Smooth muscle cell (in vitro differentiated cells): ENCODE data around the gene MBD3L2. TPM values are rescaled to one million over a fixed set of nuclear protein-coding genes. Genes with fewer than 3 reads are reported as not detected.
"Not testable (repeated sequence)": the region's sequence is repeated elsewhere in the genome, so short reads cannot be mapped to it uniquely, and the experiment has no call there.

ENCODE experiments used
- DNase-seq: peaks from one replicate; lab custom pipeline; 2025; ENCODE audit not compliant: unreplicated experiment; lab: John Stamatoyannopoulos, UW
- H2AFZ ChIP-seq: fragments of 200-600 bp; sonication (generic); 2 replicates; pipeline ENCODE4 v1.6.0; 2016; ENCODE audit warnings: antibody characterized with exemption, low read depth, mild to moderate bottlenecking
- H3F3A ChIP-seq: fragments of 200-600 bp; sonication (generic); 2 replicates; pipeline ENCODE4 v1.6.0; 2017; ENCODE audit warnings: antibody characterized with exemption, low read depth
- H3K27ac ChIP-seq: fragments of 200-600 bp; sonication (generic); 2 replicates; pipeline ENCODE4 v1.5.1; 2016; ENCODE audit warnings: low read depth, mild to moderate bottlenecking
- H3K27me3 ChIP-seq: fragments of 200-600 bp; sonication (generic); 2 replicates; pipeline ENCODE4 v1.6.1; 2016; ENCODE audit warnings: low read depth, mild to moderate bottlenecking
- H3K36me3 ChIP-seq: fragments of 200-600 bp; sonication (generic); 2 replicates; pipeline ENCODE4 v1.5.1; 2016; ENCODE audit warnings: low read depth
- H3K4me1 ChIP-seq: fragments of 200-600 bp; sonication (generic); 2 replicates; pipeline ENCODE4 v1.5.1; 2016; ENCODE audit warnings: low read depth
- H3K4me2 ChIP-seq: fragments of 200-600 bp; sonication (generic); 2 replicates; pipeline ENCODE4 v1.6.0; 2016; ENCODE audit warnings: mild to moderate bottlenecking
- H3K4me3 ChIP-seq: fragments of 200-600 bp; sonication (generic); 2 replicates; pipeline ENCODE4 v1.5.1; 2016; ENCODE audit warnings: mild to moderate bottlenecking
- H3K79me2 ChIP-seq: fragments of 200-600 bp; sonication (generic); 2 replicates; pipeline ENCODE4 v1.6.0; 2016; ENCODE audit warnings: low read depth, mild to moderate bottlenecking
- H3K9ac ChIP-seq: fragments of 200-600 bp; sonication (generic); 2 replicates; pipeline ENCODE4 v1.6.0; 2016; ENCODE audit warnings: low read depth
- H3K9me3 ChIP-seq: fragments of 200-600 bp; sonication (generic); replicated peaks from 2 replicates; pipeline ENCODE4 v1.5.1; 2016; ENCODE audit warnings: low read depth
- H4K20me1 ChIP-seq: fragments of 200-600 bp; sonication (generic); 2 replicates; pipeline ENCODE4 v1.6.0; 2016; ENCODE audit warnings: low read depth
- WGBS: methylation state at CpG from one replicate; pipeline ENCODE4 v1.1.7; 2016; ENCODE audit warnings: low lambda C conversion rate; 5-methylcytosine and 5-hydroxymethylcytosine counted together
- polyA plus RNA-seq: library from polyadenylated mRNA; unstranded; fragments of >200 nt; fragmentation: Nextera tagmentation; extraction: Ambion mirVana; gene quantifications from 2 replicates; pipeline ENCODE4 v1.2.1, GENCODE V29; 2016
- total RNA-seq: library from RNA; depleted of rRNA; stranded (reverse); fragments of >200 nt; gene quantifications from 2 replicates; pipeline ENCODE4 v1.2.3, GENCODE V29; 2014

The MBD3L2 gene
- total and polyA plus RNA-seq, 2 experiments from 2014 or later: not detected

- H2AFZ ChIP-seq, H3K4me3 ChIP-seq, H3K4me1 ChIP-seq, H3K27ac ChIP-seq, H4K20me1 ChIP-seq, H3K9ac ChIP-seq, DNase-seq, H3K27me3 ChIP-seq, H3K9me3 ChIP-seq, H3K4me2 ChIP-seq, H3K79me2 ChIP-seq, H3K36me3 ChIP-seq, H3F3A ChIP-seq: not testable (repeated sequence)
- 82% methylated on average over 2 of the region's 9 CpGs for WGBS
Measured at GRCh38 chr19:7040079-7040478, 9.0 kb upstream of the MBD3L2 start, which contains the start of gene MBD3L4. MBD3L4 (minus strand) TSS chr19:7040179; CDS start chr19:7040144, 35 bp downstream.

DNA sequence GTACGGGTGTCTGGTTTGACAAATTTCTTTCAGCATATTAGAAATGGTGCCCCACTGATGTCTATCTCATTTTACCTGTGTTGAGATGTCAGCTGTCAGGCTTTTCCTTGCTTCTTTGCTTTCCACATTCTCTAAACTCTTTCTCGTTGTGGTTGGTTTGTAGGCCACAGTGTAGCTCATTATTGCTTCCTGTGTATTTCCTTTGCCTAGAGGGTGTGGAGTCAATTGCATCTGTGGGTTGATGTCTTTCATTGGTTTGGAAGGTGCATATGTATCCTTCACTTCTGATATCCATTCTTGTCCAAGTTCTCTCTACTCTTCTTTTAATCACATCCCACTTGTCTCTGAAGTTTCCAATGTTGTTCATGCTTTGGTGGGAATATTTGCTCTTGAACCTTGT lies 7.6 kb upstream of the MBD3L2 start:
- whole genome bisulfite sequencing: no CpG with 5 or more reads among the region's 2 CpGs
- not testable (repeated sequence) for H2AFZ ChIP-seq, H3K4me3 ChIP-seq, DNase-seq, H3K4me1 ChIP-seq, H4K20me1 ChIP-seq, H3K79me2 ChIP-seq, H3K9me3 ChIP-seq, H3K27ac ChIP-seq, H3K27me3 ChIP-seq, H3K9ac ChIP-seq, H3K36me3 ChIP-seq, H3F3A ChIP-seq, H3K4me2 ChIP-seq

DNA sequence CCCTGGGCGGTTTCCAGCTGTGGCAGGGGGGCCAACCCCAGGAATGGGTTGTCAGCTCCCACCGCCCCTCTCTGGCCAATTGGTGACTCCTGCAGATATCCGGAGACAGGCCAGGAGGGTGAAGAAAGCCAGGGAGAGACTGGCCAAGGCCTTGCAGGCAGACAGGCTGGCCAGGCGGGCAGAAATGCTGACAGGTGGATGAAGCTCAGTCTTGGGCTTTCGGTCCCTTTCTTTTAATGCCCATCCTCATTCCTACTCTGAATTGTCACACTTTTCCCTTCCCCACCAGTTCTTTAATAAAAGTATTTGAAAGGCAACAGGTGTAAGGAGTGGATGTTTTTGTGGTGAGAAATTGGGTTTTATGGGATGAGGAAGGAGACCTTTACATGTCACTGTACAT lies 2.3 kb downstream of the MBD3L2 start:
- not testable (repeated sequence) for H3K4me3 ChIP-seq, H3K36me3 ChIP-seq, H3K9me3 ChIP-seq, DNase-seq, H3K27me3 ChIP-seq, H3F3A ChIP-seq, H4K20me1 ChIP-seq, H3K27ac ChIP-seq, H2AFZ ChIP-seq, H3K9ac ChIP-seq, H3K79me2 ChIP-seq, H3K4me2 ChIP-seq, H3K4me1 ChIP-seq
- WGBS: 95% methylated on average over 3 of the region's 5 CpGs

GRCh38 chr19:7052896-7053295 lies 3.8 kb downstream of the MBD3L2 start:
- H3K79me2 ChIP-seq, H3F3A ChIP-seq, H3K9me3 ChIP-seq, H3K4me1 ChIP-seq, H3K4me2 ChIP-seq, DNase-seq, H3K9ac ChIP-seq, H4K20me1 ChIP-seq, H3K27me3 ChIP-seq, H2AFZ ChIP-seq, H3K36me3 ChIP-seq, H3K27ac ChIP-seq, H3K4me3 ChIP-seq: not testable (repeated sequence)
- 90% methylated on average over 7 of the region's 7 CpGs for WGBS

DNA sequence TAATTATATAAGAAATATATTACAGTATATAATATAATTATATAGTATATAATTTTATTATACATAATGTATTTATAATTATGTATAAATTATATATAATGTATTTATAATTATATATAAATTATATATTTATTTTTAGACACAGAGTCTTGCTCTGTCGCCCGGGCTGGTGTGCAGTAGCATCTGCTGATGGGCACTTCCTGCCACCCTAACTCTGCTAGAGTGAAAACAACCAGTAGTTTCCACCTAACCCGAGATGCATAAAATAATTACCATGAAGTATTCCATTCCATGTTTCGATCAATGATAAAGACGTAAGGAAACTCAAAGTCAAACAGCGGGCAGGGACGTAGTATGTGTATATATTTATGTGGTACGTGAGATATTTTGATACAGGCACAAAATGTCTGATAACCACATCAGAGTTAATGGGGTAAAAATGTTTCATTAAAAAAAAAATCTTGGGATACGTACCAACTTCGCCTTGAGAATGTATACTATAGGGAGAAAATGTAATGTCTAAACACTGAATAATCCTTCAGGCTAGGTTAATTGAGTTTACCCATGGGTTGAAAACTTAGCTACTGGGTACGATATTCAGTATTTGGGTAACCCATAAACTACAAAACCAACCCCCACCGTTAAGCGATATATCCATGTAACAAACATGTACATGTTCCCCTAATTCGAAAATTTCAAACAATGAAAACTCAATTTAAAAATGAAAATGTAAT lies 5.7 kb downstream of the MBD3L2 start:
- not testable (repeated sequence) for H3K79me2 ChIP-seq, H3K4me3 ChIP-seq, H3K4me1 ChIP-seq, H4K20me1 ChIP-seq, H3F3A ChIP-seq, H3K27ac ChIP-seq, H3K9me3 ChIP-seq, H3K36me3 ChIP-seq, H3K9ac ChIP-seq, H2AFZ ChIP-seq, H3K27me3 ChIP-seq, H3K4me2 ChIP-seq, DNase-seq
- 92% methylated on average over 14 of the region's 14 CpGs for WGBS

- not testable (repeated sequence) for H3K9me3 ChIP-seq, H3K79me2 ChIP-seq, H3K4me1 ChIP-seq, H3K4me2 ChIP-seq, H2AFZ ChIP-seq, H4K20me1 ChIP-seq, DNase-seq, H3K4me3 ChIP-seq, H3F3A ChIP-seq, H3K27ac ChIP-seq, H3K9ac ChIP-seq, H3K36me3 ChIP-seq, H3K27me3 ChIP-seq
- WGBS: 91% methylated on average over 14 of the region's 14 CpGs
Measured at GRCh38 chr19:7055679-7056078, 6.6 kb downstream of the MBD3L2 start.

GRCh38 chr19:7056371-7056770 lies 7.2 kb downstream of the MBD3L2 start:
- not testable (repeated sequence) for DNase-seq, H3K9me3 ChIP-seq, H3K27me3 ChIP-seq, H3K79me2 ChIP-seq, H3K4me3 ChIP-seq, H4K20me1 ChIP-seq, H3K27ac ChIP-seq, H3K4me2 ChIP-seq, H3K9ac ChIP-seq, H3K36me3 ChIP-seq, H2AFZ ChIP-seq, H3K4me1 ChIP-seq, H3F3A ChIP-seq
- 84% methylated on average over 9 of the region's 16 CpGs for WGBS

DNA sequence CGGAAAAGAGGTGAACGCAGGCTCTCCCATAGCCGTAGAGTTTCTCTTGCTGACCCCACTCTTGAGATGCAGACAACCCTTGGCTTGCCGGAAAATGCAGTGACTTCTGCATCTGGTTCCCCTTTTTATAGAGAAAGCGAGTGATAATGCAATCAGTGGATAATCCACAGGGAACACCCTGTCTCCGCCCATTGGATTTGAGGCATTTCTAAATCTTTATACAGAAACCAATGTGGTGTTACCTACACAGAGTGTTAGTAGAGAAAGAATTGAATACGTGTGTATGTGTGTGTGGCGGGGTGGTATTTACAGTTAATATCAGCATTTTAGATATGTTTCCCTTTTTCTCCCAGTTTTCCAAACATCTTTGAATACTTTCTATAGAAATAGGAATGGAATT lies 9.5 kb downstream of the MBD3L2 start, which contains the start of gene MBD3L3:
MBD3L3 (minus strand) TSS at position 101 of the 400 bp plus-strand sequence; CDS start at position 30, 71 bp downstream.
- not testable (repeated sequence) for H3K4me1 ChIP-seq, H3K4me3 ChIP-seq, H4K20me1 ChIP-seq, H3K9ac ChIP-seq, H3K79me2 ChIP-seq, H3K9me3 ChIP-seq, H3K27me3 ChIP-seq, DNase-seq, H3K4me2 ChIP-seq, H2AFZ ChIP-seq, H3F3A ChIP-seq, H3K36me3 ChIP-seq, H3K27ac ChIP-seq
- WGBS: no CpG with 5 or more reads among the region's 8 CpGs
